A549 (cell line): ENCODE data around the gene TRAPPC12.

Experiments used
- CTCF ChIP-seq: fragments of >200 bp; sonication (Bioruptor Twin); formaldehyde crosslinking; IDR thresholded peaks from 3 replicates; pipeline ENCODE4 v1.5.1; 2016
- MAX ChIP-seq: IDR thresholded peaks from 2 replicates; pipeline ENCODE4 v1.6.1; 2012
- PBX3 ChIP-seq: IDR thresholded peaks from 2 replicates; pipeline ENCODE4 v1.6.1; 2012
- POLR2A ChIP-seq: IDR thresholded peaks from 2 replicates; pipeline ENCODE4 v1.6.1; 2012; ENCODE audit warnings: mild to moderate bottlenecking, low read length
- REST ChIP-seq: fragments of 200-600 bp; sonication (generic); IDR thresholded peaks from 2 replicates; pipeline ENCODE4 v1.6.1; 2016; ENCODE audit warnings: antibody characterized with exemption, mild to moderate bottlenecking, moderate library complexity

GRCh38 chr2:3441465-3441864 lies 62.0 kb downstream of the TRAPPC12 start:
- TF ChIP-seq MAX = no peak
- TF ChIP-seq CTCF = no peak
- no peak for TF ChIP-seq REST
- TF ChIP-seq POLR2A = no peak
- no peak for TF ChIP-seq PBX3
